CD4-positive, alpha-beta T cell (primary cell): Measurements from ENCODE around the gene XIRP1. TPM values are rescaled to one million over a fixed set of nuclear protein-coding genes. Genes with fewer than 3 reads are reported as not detected.

Experiments
- ATAC-seq: fragments of 200-7000 bp; cut with Tn5 transposase; one replicate; pipeline ENCODE4 v1.10.0; 2022; ENCODE audit warnings: mild to moderate bottlenecking; ENCODE audit not compliant: poor library complexity
- CTCF ChIA-PET: fragments of 350-600 bp; sonication (Branson Sonifier 250); formaldehyde crosslinking; loops from one replicate; lab custom pipeline; 2021; ENCODE audit warnings: antibody characterized with exemption, inconsistent platforms; lab: Charles Lee
- POLR2A ChIA-PET: fragments of 350-600 bp; sonication (Branson Sonifier 250); formaldehyde crosslinking; loops from one replicate; lab custom pipeline; 2021; ENCODE audit warnings: antibody characterized with exemption, inconsistent platforms; lab: Charles Lee
- DNase-seq, 14 experiments: peaks; one replicate each; pipeline ENCODE4 v3.0.0-alpha.2; 2013 to 2020; ENCODE audit warnings: mixed read lengths in 2 of 14
- H3K27ac ChIP-seq, 2 donors: one replicate each; pipeline versions ENCODE4 v1.5.1 to v1.7.0; 2013; ENCODE audit warnings: low read length in 2 of 2, low read depth in 1 of 2, mild to moderate bottlenecking in 1 of 2
- H3K27me3 ChIP-seq, 2 experiments: 1 replicate in 1 of 2; 2 replicates in 1 of 2; pipeline versions ENCODE4 v1.6.1 to v1.7.0; 2013; ENCODE audit warnings: low read length in 2 of 2, control low read depth in 1 of 2, mild to moderate bottlenecking in 1 of 2, moderate library complexity in 1 of 2; ENCODE audit not compliant: insufficient read depth in 2 of 2, control insufficient read depth in 1 of 2
- H3K36me3 ChIP-seq: one replicate; pipeline ENCODE4 v1.6.1; 2013; ENCODE audit warnings: low read length, control low read depth; ENCODE audit not compliant: insufficient read depth
- H3K4me1 ChIP-seq: one replicate; pipeline ENCODE4 v1.6.1; 2013; ENCODE audit warnings: low read length, control low read depth; ENCODE audit not compliant: insufficient read depth
- H3K4me3 ChIP-seq: one replicate; pipeline ENCODE4 v1.5.1; 2013; ENCODE audit warnings: mild to moderate bottlenecking, low read length, moderate library complexity
- H3K9me3 ChIP-seq, 2 experiments: 1 replicate in 1 of 2; 2 replicates in 1 of 2; pipeline versions ENCODE4 v1.6.1 to v1.7.0; 2013; ENCODE audit warnings: low read length in 2 of 2, mild to moderate bottlenecking in 2 of 2, control low read depth in 1 of 2, moderate library complexity in 1 of 2; ENCODE audit not compliant: control insufficient read depth in 1 of 2, insufficient read depth in 1 of 2
- H3K27ac Mint-ChIP-seq: one replicate; pipeline ENCODE4 v1.8.0; 2020; ENCODE audit warnings: mixed read lengths
- H3K27me3 Mint-ChIP-seq: one replicate; pipeline ENCODE4 v1.8.0; 2021; ENCODE audit warnings: mixed read lengths
- H3K36me3 Mint-ChIP-seq: one replicate; pipeline ENCODE4 v1.8.0; 2021; ENCODE audit warnings: low read depth, mixed read lengths
- H3K4me1 Mint-ChIP-seq: one replicate; pipeline ENCODE4 v1.8.0; 2021; ENCODE audit warnings: low read depth, mixed read lengths
- H3K4me3 Mint-ChIP-seq: one replicate; pipeline ENCODE4 v1.8.0; 2020; ENCODE audit warnings: mild to moderate bottlenecking, mixed read lengths
- H3K9me3 Mint-ChIP-seq: one replicate; pipeline ENCODE4 v1.8.0; 2020; ENCODE audit warnings: mixed read lengths
- CTCF ChIP-seq: fragments of 200-600 bp; IDR thresholded peaks from one replicate; pipeline ENCODE4 v1.8.0; 2022; ENCODE audit warnings: antibody characterized with exemption, mild to moderate bottlenecking
- intact Hi-C, 2 experiments: fragments of 100-400 bp; cut with DNase I in 1 of 2; cut with micrococcal nuclease in 1 of 2; formaldehyde crosslinking; loops; one replicate each; pipeline versions ENCODE4 v1.15.1 to v1.9.0; 2023 to 2025; cut with DNase I, micrococcal nuclease
- total RNA-seq, 174 experiments: library from RNA in 2 of 174; stranded (reverse) in 2 of 174; gene quantifications; one replicate each; pipeline ENCODE4 v1.2.3 and lab custom pipeline; 2021 to 2026

XIRP1 gene
- total RNA-seq, 2 experiments from 2014 or later = not detected

- no peaks in the 10 kb centered on the region for H3K36me3 Mint-ChIP-seq
- no peak overlapping the region for H3K27ac Mint-ChIP-seq
- Histone ChIP-seq H3K9me3 (no peaks in the 10 kb centered on the region), H3K4me1 (peaks cover 8% of the 10 kb centered on the region), H3K4me3 (no peak overlapping the region), H3K36me3 (no peaks in the 10 kb centered on the region), H3K27me3 (no peaks in the 10 kb centered on the region), H3K27ac (no peak overlapping the region)
- H3K9me3 Mint-ChIP-seq = no peaks in the 10 kb centered on the region
- H3K4me1 Mint-ChIP-seq = peaks cover 4% of the 10 kb centered on the region
- ChIA-PET POLR2A (no interaction called here), CTCF (interaction anchor here (1.2 to 1.8 kb wide), 2 partner anchors 102 to 106 kb away, joined by 3 to 5 read pairs; no protein-coding TSS in a partner anchor)
- no peak for TF ChIP-seq CTCF
- ATAC-seq = no peak
- no peak overlapping the region for H3K4me3 Mint-ChIP-seq
- no peak for DNase-seq
- H3K27me3 Mint-ChIP-seq = no peaks in the 10 kb centered on the region
- intact Hi-C loops = loop anchor here in 1 of 2 experiments (5.0 kb wide), 1 partner anchor 191 kb away; no protein-coding TSS in a partner anchor
Measured at GRCh38 chr3:39185959-39186691, 6.3 kb downstream of the XIRP1 start.

- no peak for ATAC-seq
- Mint-ChIP-seq H3K36me3 (no peaks in the 10 kb centered on the region), H3K27ac (no peak overlapping the region), H3K4me1 (peaks cover 7% of the 10 kb centered on the region), H3K27me3 (no peaks in the 10 kb centered on the region), H3K9me3 (no peaks in the 10 kb centered on the region), H3K4me3 (no peak overlapping the region)
- intact Hi-C loops = loop anchor here in 1 of 2 experiments (5.0 kb wide), 1 partner anchor 192 kb away; no protein-coding TSS in a partner anchor
- Histone ChIP-seq H3K27ac (no peak overlapping the region), H3K4me1 (peaks cover 14% of the 10 kb centered on the region), H3K27me3 (no peaks in the 10 kb centered on the region), H3K4me3 (no peak overlapping the region), H3K36me3 (no peaks in the 10 kb centered on the region), H3K9me3 (no peaks in the 10 kb centered on the region)
- CTCF ChIA-PET = interaction anchor here (1.2 to 1.8 kb wide), 2 partner anchors 103 to 106 kb away, joined by 3 to 5 read pairs; no protein-coding TSS in a partner anchor
- no peak for TF ChIP-seq CTCF
- POLR2A ChIA-PET = no interaction called here
- DNase-seq = no peak
Measured at GRCh38 chr3:39185326-39185958, 7.0 kb downstream of the XIRP1 start.

- POLR2A ChIA-PET = no interaction called here
- intact Hi-C loops = loop anchor here in 1 of 2 experiments (5.0 kb wide), 1 partner anchor 192 kb away; no protein-coding TSS in a partner anchor
Measured at GRCh38 chr3:39184968-39185285, 7.5 kb downstream of the XIRP1 start.

More at GRCh38 chr3:39184968-39185285, 7.5 kb downstream of the XIRP1 start:
- H3K27ac Mint-ChIP-seq = no peak overlapping the region
- Histone ChIP-seq H3K4me1 (peaks cover 17% of the 10 kb centered on the region), H3K27me3 (no peaks in the 10 kb centered on the region), H3K36me3 (no peaks in the 10 kb centered on the region), H3K4me3 (no peak overlapping the region), H3K9me3 (no peaks in the 10 kb centered on the region), H3K27ac (no peak overlapping the region)
- DNase-seq = no peak
- no peaks in the 10 kb centered on the region for H3K27me3 Mint-ChIP-seq
- peaks cover 13% of the 10 kb centered on the region for H3K4me1 Mint-ChIP-seq
- no peaks in the 10 kb centered on the region for H3K9me3 Mint-ChIP-seq
- H3K4me3 Mint-ChIP-seq = no peak overlapping the region
- H3K36me3 Mint-ChIP-seq = no peaks in the 10 kb centered on the region
- CTCF ChIA-PET = interaction anchor here (1.8 kb wide), 1 partner anchor 104 kb away, joined by 5 read pairs; no protein-coding TSS in a partner anchor
- no peak for TF ChIP-seq CTCF
- no peak for ATAC-seq
